ENCODE results near the gene PGF. TPM values are rescaled to one million over a fixed set of nuclear protein-coding genes. Genes with fewer than 3 reads are reported as not detected.

Gene PGF
- total and polyA plus RNA-seq, 2 of the 13 experiments (the other 11 are each of a cell fraction or from before 2014, with no cell fraction given), result 10.7 to 27.5 TPM

DNA sequence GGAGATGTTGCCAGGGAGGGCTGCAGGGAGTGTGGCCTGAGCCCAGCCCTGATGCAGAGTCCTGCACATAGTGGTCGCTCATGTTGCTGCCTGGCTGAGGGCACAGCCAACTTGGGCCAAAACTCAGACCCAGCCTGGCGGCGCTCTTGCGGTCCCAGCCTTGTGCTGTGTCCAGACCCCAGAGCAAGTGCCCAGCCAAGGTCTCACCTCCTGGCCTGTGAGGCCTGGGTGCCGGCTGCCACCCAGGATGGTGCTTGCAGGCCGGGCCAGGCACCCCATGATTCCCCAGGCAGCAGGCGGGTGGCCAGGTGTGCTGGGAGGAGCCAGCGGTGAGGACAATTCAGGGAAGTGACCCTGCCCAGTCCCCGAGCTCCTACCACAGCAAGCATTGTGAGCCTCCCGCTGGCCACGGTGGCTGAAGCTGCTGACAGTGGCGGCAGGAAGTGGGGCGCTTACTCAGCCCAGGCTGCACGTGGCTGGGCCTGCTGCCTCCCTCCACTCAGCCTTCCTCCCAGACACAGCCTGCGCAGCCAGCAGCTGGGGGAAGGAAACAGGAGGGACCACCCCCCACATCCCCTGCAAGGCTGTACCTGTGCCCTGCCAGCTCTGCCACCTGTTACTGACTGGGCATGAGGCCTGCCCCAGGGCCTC, 17.7 kb upstream of the PGF start:
- Histone ChIP-seq H3K9me3 (ENCODE audit: low read length) (no peaks in the 10 kb centered on the region), H3K27ac (ENCODE audit: extremely low read length, insufficient read depth, low read length) (no peak overlapping the region), H3K4me1 (ENCODE audit: insufficient read depth, low read length) (peaks cover 30% of the 10 kb centered on the region), H4K20me1 (ENCODE audit: insufficient read depth, low read length) (no peaks in the 10 kb centered on the region), H3K4me3 (replicated peaks in 1 of 3; ENCODE audit: insufficient read depth in 1 of 3, low read depth in 2 of 3, low read length in 3 of 3) (no peak overlapping the region; a peak in 1 of 6 replicates), H3K79me2 (ENCODE audit: insufficient read depth, low read length) (no peaks in the 10 kb centered on the region), H3K9ac (ENCODE audit: insufficient read depth, low read depth, low read length) (no peak overlapping the region), H2AFZ (ENCODE audit: low read length) (no peak overlapping the region), H3K27me3 (ENCODE audit: control insufficient read depth in 1 of 2, insufficient read depth in 2 of 2, low read length in 2 of 2) (peaks cover 0 to 30% of the 10 kb centered on the region in 2 experiments; a peak in 3 of 5 replicates), H3K36me3 (replicated peaks in 1 of 2; ENCODE audit: control insufficient read depth in 1 of 2, insufficient read depth in 2 of 2, low read length in 2 of 2) (no peaks in the 10 kb centered on the region), H3K4me2 (ENCODE audit: low read depth, low read length) (no peak overlapping the region; the same call in 1 of the 2 replicates)
- CTCF ChIA-PET (ENCODE audit: low intra/inter-chr PET ratio, low total read pairs), result no interaction called here
- in situ Hi-C loops (cut with HindIII; ENCODE audit: extremely low pct_ligation_motif_present, low pct_unique_long_range_greater_than_20kb) (no loop called here), intact Hi-C loops (cut with micrococcal nuclease; ENCODE audit: unreplicated experiment) (no loop called here)
- 20% methylated on average over 2 of the region's 15 CpGs for WGBS (ENCODE audit: low lambda C conversion rate)
- FAIRE-seq, result no peak
- no TSS peak for BruUV-seq (replicated peaks)
- peak; percentile 63 for ATAC-seq
- POLR2A ChIA-PET, result interaction anchor here (0.7 to 1.4 kb wide), 3 partner anchors 18 to 675 kb away, joined by 3 read pairs; partner anchors contain the start of gene PGF
- DNase-seq (ENCODE audit: low spot score), result no peak
- TF ChIP-seq HNRNPL (IDR thresholded peaks at IDR 0.05; ENCODE audit: low read depth, low read length) (0 out of 2 replicates have a peak, but pooled peaks have one; percentile 26), NR3C1 (CRISPR knock-in tag; IDR thresholded peaks at IDR 0.05) (no peak), KDM3A (CRISPR knock-in tag; IDR thresholded peaks at IDR 0.05; ENCODE audit: low read depth) (no peak), SOX5 (CRISPR knock-in tag; IDR thresholded peaks at IDR 0.05; ENCODE audit: borderline replicate concordance) (peak; percentile 11; the same call in 1 of the 2 replicates), ZNF687 (CRISPR knock-in tag; IDR thresholded peaks at IDR 0.05) (peak; percentile 97), SALL1 (CRISPR knock-in tag; IDR thresholded peaks at IDR 0.05) (peak; percentile 50; the same call in 1 of the 2 replicates), KLF6 (CRISPR knock-in tag; IDR thresholded peaks at IDR 0.05) (no peak), ZBTB34 (CRISPR knock-in tag; IDR thresholded peaks at IDR 0.05) (no peak)
- TF ChIP-seq, protein P1, sequence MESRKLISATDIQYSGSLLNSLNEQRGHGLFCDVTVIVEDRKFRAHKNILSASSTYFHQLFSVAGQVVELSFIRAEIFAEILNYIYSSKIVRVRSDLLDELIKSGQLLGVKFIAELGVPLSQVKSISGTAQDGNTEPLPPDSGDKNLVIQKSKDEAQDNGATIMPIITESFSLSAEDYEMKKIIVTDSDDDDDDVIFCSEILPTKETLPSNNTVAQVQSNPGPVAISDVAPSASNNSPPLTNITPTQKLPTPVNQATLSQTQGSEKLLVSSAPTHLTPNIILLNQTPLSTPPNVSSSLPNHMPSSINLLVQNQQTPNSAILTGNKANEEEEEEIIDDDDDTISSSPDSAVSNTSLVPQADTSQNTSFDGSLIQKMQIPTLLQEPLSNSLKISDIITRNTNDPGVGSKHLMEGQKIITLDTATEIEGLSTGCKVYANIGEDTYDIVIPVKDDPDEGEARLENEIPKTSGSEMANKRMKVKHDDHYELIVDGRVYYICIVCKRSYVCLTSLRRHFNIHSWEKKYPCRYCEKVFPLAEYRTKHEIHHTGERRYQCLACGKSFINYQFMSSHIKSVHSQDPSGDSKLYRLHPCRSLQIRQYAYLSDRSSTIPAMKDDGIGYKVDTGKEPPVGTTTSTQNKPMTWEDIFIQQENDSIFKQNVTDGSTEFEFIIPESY (CRISPR knock-in tag; IDR thresholded peaks at IDR 0.05), result peak; percentile 72
- TF ChIP-seq, protein P2, sequence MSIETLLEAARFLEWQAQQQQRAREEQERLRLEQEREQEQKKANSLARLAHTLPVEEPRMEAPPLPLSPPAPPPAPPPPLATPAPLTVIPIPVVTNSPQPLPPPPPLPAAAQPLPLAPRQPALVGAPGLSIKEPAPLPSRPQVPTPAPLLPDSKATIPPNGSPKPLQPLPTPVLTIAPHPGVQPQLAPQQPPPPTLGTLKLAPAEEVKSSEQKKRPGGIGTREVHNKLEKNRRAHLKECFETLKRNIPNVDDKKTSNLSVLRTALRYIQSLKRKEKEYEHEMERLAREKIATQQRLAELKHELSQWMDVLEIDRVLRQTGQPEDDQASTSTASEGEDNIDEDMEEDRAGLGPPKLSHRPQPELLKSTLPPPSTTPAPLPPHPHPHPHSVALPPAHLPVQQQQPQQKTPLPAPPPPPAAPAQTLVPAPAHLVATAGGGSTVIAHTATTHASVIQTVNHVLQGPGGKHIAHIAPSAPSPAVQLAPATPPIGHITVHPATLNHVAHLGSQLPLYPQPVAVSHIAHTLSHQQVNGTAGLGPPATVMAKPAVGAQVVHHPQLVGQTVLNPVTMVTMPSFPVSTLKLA (IDR thresholded peaks at IDR 0.05), result no peak
- TF ChIP-seq, protein P3, sequence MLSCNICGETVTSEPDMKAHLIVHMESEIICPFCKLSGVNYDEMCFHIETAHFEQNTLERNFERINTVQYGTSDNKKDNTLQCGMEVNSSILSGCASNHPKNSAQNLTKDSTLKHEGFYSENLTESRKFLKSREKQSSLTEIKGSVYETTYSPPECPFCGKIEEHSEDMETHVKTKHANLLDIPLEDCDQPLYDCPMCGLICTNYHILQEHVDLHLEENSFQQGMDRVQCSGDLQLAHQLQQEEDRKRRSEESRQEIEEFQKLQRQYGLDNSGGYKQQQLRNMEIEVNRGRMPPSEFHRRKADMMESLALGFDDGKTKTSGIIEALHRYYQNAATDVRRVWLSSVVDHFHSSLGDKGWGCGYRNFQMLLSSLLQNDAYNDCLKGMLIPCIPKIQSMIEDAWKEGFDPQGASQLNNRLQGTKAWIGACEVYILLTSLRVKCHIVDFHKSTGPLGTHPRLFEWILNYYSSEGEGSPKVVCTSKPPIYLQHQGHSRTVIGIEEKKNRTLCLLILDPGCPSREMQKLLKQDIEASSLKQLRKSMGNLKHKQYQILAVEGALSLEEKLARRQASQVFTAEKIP (CRISPR knock-in tag; IDR thresholded peaks at IDR 0.05; ENCODE audit: borderline replicate concordance), result no peak
